Glomerular visceral epithelial cell (primary cell): ENCODE data around the gene TRIP10.

ENCODE experiments used
- DNase-seq: peaks from one replicate; pipeline ENCODE4 v3.0.0-alpha.2; 2016; ENCODE audit errors: extremely low spot score

The TRIP10 gene

GRCh38 chr19:6728346-6728745 lies 11.1 kb upstream of the TRIP10 start:
- no peak for DNase-seq

- DNase-seq, result no peak
Observed at GRCh38 chr19:6729573-6730152, 9.8 kb upstream of the TRIP10 start.

GRCh38 chr19:6730153-6730804 lies 9.2 kb upstream of the TRIP10 start:
- no peak for DNase-seq

GRCh38 chr19:6730941-6731670 lies 8.4 kb upstream of the TRIP10 start:
- DNase-seq, result no peak

- no peak for DNase-seq
Observed at GRCh38 chr19:6731822-6732221, 7.7 kb upstream of the TRIP10 start.

- DNase-seq, result no peak
Observed at GRCh38 chr19:6732803-6733337, 6.6 kb upstream of the TRIP10 start.

- DNase-seq, result no peak
Observed at GRCh38 chr19:6733338-6734095, 6.0 kb upstream of the TRIP10 start.

GRCh38 chr19:6734096-6734696 lies 5.3 kb upstream of the TRIP10 start:
- peak; percentile 45 for DNase-seq

- no peak for DNase-seq
Observed at GRCh38 chr19:6735181-6735911, 4.1 kb upstream of the TRIP10 start.

GRCh38 chr19:6736169-6736916 lies 3.1 kb upstream of the TRIP10 start:
- peak; percentile 88 for DNase-seq

- no peak for DNase-seq
Observed at GRCh38 chr19:6736917-6737283, 2.6 kb upstream of the TRIP10 start.

GRCh38 chr19:6737284-6737872 lies 2.1 kb upstream of the TRIP10 start, which contains the start of gene GPR108:
Gene GPR108 (minus strand): TSS chr19:6737580. CDS start chr19:6737576, 4 bp downstream.
- DNase-seq, result peak; percentile 100

GRCh38 chr19:6737873-6738786 lies 1.4 kb upstream of the TRIP10 start:
- DNase-seq, result peak; percentile 88

GRCh38 chr19:6738787-6739389 lies 592 bp upstream of the TRIP10 start:
- DNase-seq, result no peak

- peak; percentile 46 for DNase-seq
Observed at GRCh38 chr19:6739883-6740588, 556 bp downstream of the TRIP10 start.

GRCh38 chr19:6740589-6741343 lies 1.3 kb downstream of the TRIP10 start:
- peak; percentile 73 for DNase-seq

- DNase-seq, result no peak
Observed at GRCh38 chr19:6743066-6743465, 3.6 kb downstream of the TRIP10 start.
